Neural progenitor cell (in vitro differentiated cells): Measurements from ENCODE around the gene TF.

Experiments used
- CTCF ChIP-seq: fragments of 200-600 bp; sonication (generic); IDR thresholded peaks from 2 replicates; pipeline ENCODE4 v1.5.1; 2017; ENCODE audit warnings: antibody characterized with exemption, mild to moderate bottlenecking
- EZH2phosphoT487 ChIP-seq: fragments of 200-600 bp; sonication (generic); IDR thresholded peaks from 2 replicates; pipeline ENCODE4 v1.6.1; 2017; ENCODE audit warnings: antibody characterized with exemption

DNA sequence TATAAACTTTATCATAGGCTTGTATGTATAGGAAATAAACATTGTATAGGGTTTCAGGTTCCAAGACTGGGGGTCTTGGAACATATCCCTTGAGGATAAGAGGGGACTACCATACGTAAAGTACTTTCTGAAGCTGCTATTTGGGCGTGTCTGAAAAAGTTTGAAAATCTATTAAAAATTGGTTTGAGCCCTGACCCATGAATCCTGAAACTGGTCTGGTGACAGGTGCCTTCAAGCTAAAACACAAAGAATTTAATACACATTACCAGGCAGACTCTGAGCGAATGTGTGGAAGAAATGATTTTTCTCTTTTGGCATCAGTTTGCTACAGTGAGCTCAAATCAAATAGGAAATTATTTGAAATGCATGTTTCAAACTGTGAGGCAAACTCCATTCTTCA lies 16.3 kb downstream of the TF start:
- no peak for TF ChIP-seq CTCF
- TF ChIP-seq EZH2phosphoT487, result no peak
